ENCODE data around the gene ZBED1. TPM values are rescaled to one million over a fixed set of nuclear protein-coding genes. Genes with fewer than 3 reads are reported as not detected.

ZBED1 gene
- total RNA-seq, 1 experiment from 2014 or later: 45.1 TPM

- DNase-seq (ENCODE audit: low spot score) (peak; percentile 5), ATAC-seq (no peak; the same call in 1 of the 2 replicates)
- H3K27ac Mint-ChIP-seq: peak overlapping the region; percentile 85
- peaks cover 38% of the 10 kb centered on the region for H3K36me3 Mint-ChIP-seq
- H3K4me3 Mint-ChIP-seq: no peak overlapping the region
- no peaks in the 10 kb centered on the region for H3K27me3 Mint-ChIP-seq (ENCODE audit: low read depth)
- TF ChIP-seq ETV6 (CRISPR knock-in tag; IDR thresholded peaks at IDR 0.05) (no peak), FOXP1 (CRISPR knock-in tag; IDR thresholded peaks at IDR 0.05; ENCODE audit: borderline replicate concordance) (no peak), SMAD3 (CRISPR knock-in tag; IDR thresholded peaks at IDR 0.05; ENCODE audit: borderline replicate concordance) (no peak), ELF4 (CRISPR knock-in tag; IDR thresholded peaks at IDR 0.05; ENCODE audit: low read depth) (no peak), STAT6 (CRISPR knock-in tag; conservative IDR thresholded peaks at IDR 0.05; ENCODE audit: low read depth) (no peak), OVOL2 (CRISPR knock-in tag; IDR thresholded peaks at IDR 0.05; ENCODE audit: borderline replicate concordance) (no peak), GTF2I (CRISPR knock-in tag; conservative IDR thresholded peaks at IDR 0.05) (no peak), AR (CRISPR knock-in tag; IDR thresholded peaks at IDR 0.05) (no peak), IRF1 (CRISPR knock-in tag; IDR thresholded peaks at IDR 0.05) (no peak), FOXK1 (CRISPR knock-in tag; IDR thresholded peaks at IDR 0.05) (no peak), NR1H2 (CRISPR knock-in tag; IDR thresholded peaks at IDR 0.05) (no peak), ZNF317 (CRISPR knock-in tag; IDR thresholded peaks at IDR 0.05; ENCODE audit: borderline replicate concordance, low read depth) (no peak), ZNF671 (CRISPR knock-in tag; IDR thresholded peaks at IDR 0.05) (no peak), USF1 (CRISPR knock-in tag; IDR thresholded peaks at IDR 0.05) (no peak), GRHL2 (CRISPR knock-in tag; IDR thresholded peaks at IDR 0.05; ENCODE audit: insufficient replicate concordance, severe bottlenecking) (no peak), TCF7 (CRISPR knock-in tag; IDR thresholded peaks at IDR 0.05; ENCODE audit: low read depth) (no peak)
- ChIA-PET POLR2A (no interaction called here), CTCF (no interaction called here)
- H3K4me1 Mint-ChIP-seq: peaks cover 26% of the 10 kb centered on the region
- H3K9me3 Mint-ChIP-seq: no peaks in the 10 kb centered on the region
These were observed 8.1 kb downstream of the ZBED1 start for GRCh38 chrX:2492531-2493218.

- no peak for ATAC-seq
- CTCF ChIA-PET: no interaction called here
- Mint-ChIP-seq H3K4me3 (no peak overlapping the region), H3K27ac (no peak overlapping the region), H3K4me1 (peaks cover 32% of the 10 kb centered on the region), H3K9me3 (no peaks in the 10 kb centered on the region), H3K27me3 (ENCODE audit: low read depth) (no peaks in the 10 kb centered on the region), H3K36me3 (peaks cover 47% of the 10 kb centered on the region)
- no peak for DNase-seq (ENCODE audit: low spot score)
- POLR2A ChIA-PET: no interaction called here
- TF ChIP-seq TEAD1 (CRISPR knock-in tag; IDR thresholded peaks at IDR 0.05) (no peak), PRDM15 (CRISPR knock-in tag; IDR thresholded peaks at IDR 0.05) (no peak), ZMAT4 (CRISPR knock-in tag; IDR thresholded peaks at IDR 0.05) (no peak), CREB1 (CRISPR knock-in tag; IDR thresholded peaks at IDR 0.05) (no peak), GTF2I (CRISPR knock-in tag; conservative IDR thresholded peaks at IDR 0.05) (no peak), IRF1 (CRISPR knock-in tag; IDR thresholded peaks at IDR 0.05) (no peak), ZSCAN18 (CRISPR knock-in tag; IDR thresholded peaks at IDR 0.05) (no peak)
These were observed 10.1 kb downstream of the ZBED1 start for GRCh38 chrX:2490634-2491033.
